Activated naive CD4-positive, alpha-beta T cell treated with Interleukin-2 at 50 U/mL for 16 hours (primary cell): ENCODE data around the gene RBL1.
"Not testable (repeated sequence)": the region's sequence is repeated elsewhere in the genome, so short reads cannot be mapped to it uniquely, and the experiment has no call there.

ENCODE experiments used
- DNase-seq: peaks from one replicate; pipeline ENCODE4 v3.0.0-alpha.2; 2020

The RBL1 gene, protein sequence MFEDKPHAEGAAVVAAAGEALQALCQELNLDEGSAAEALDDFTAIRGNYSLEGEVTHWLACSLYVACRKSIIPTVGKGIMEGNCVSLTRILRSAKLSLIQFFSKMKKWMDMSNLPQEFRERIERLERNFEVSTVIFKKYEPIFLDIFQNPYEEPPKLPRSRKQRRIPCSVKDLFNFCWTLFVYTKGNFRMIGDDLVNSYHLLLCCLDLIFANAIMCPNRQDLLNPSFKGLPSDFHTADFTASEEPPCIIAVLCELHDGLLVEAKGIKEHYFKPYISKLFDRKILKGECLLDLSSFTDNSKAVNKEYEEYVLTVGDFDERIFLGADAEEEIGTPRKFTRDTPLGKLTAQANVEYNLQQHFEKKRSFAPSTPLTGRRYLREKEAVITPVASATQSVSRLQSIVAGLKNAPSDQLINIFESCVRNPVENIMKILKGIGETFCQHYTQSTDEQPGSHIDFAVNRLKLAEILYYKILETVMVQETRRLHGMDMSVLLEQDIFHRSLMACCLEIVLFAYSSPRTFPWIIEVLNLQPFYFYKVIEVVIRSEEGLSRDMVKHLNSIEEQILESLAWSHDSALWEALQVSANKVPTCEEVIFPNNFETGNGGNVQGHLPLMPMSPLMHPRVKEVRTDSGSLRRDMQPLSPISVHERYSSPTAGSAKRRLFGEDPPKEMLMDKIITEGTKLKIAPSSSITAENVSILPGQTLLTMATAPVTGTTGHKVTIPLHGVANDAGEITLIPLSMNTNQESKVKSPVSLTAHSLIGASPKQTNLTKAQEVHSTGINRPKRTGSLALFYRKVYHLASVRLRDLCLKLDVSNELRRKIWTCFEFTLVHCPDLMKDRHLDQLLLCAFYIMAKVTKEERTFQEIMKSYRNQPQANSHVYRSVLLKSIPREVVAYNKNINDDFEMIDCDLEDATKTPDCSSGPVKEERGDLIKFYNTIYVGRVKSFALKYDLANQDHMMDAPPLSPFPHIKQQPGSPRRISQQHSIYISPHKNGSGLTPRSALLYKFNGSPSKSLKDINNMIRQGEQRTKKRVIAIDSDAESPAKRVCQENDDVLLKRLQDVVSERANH

DNA sequence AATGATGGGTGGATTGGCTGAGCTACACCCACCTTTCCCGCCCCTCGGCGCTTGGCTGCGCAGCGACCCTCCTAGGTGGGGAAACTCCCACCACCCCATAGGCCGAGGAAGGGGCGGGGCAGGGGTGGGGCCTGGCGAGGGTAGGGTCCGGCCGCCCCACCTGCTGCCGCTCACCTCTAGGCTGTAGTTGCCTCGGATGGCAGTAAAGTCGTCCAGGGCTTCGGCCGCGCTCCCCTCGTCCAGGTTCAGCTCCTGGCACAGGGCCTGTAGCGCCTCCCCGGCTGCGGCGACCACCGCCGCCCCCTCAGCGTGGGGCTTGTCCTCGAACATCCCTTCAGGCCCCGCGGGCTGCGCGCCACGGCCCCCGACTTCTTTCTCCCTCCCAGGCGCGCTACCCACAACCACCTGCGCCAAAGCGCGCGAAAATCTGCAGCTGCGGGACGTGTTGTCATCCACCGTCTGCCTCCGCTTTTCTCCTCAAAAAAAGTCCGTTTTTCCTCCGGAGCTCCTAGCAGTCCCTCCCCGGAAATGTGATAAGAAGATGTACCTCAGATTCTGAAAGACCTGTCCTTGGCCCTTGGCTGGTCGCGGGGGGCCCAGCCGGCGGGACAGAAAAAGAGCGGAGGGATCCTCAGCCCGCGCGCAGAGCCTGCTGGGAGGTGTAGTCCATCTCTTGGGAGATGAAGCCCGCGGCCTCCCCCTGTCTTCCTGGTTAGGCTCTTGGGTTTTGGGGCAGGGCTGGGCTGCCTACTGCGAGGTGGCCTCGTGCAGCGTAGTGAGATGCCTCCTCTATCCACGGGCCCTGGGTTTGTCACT, at the start of gene RBL1:
TSS of gene RBL1 (minus strand) at position 399 of the 816 bp plus-strand sequence. CDS start at position 330, 69 bp downstream.
- peak; percentile 88 for DNase-seq

DNA sequence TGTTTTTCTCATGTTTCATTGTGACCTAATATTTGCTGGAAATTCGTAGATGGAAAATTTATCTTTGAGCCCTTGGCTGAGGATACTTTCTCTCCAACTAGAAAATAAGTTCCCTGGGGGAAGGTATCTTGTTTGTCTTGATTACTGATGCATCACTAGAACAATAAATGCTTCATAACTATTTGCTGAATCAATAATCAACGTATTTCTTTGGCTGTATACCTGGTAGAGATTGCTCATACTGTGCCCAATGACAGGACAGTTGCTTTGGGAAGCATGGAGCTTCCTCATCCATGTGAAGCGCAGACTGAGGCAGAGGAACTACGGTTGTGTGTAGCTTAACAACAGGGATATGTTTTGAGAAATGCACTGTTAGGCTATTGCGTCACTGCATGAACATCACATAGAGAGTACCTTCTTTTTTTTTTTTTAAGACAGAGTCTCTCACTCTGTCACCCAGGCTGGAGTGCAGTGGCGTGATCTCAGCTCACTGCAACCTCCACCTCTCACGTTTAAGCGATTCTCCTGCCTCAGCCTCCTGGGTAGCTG, 49.1 kb upstream of the RBL1 start:
- no peak for DNase-seq

DNA sequence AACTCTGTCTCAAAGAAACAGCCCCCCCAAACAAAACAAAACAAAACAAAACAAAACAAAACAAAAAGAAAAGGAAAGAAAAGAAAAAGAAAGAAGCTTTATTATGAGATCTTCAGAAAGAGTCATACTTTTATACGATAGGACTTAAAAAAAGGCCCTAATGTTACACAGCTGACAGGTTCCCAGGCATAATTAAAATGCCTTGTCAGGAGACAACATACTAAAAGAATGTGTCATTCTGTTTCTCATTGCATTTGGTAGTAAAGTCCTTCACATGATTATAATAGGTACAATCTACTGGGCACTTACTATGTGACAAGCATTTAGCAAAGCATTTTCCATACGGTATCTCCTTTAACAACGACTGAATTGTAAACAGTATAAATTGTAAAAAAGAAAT, 46.9 kb upstream of the RBL1 start:
- no peak for DNase-seq

DNA sequence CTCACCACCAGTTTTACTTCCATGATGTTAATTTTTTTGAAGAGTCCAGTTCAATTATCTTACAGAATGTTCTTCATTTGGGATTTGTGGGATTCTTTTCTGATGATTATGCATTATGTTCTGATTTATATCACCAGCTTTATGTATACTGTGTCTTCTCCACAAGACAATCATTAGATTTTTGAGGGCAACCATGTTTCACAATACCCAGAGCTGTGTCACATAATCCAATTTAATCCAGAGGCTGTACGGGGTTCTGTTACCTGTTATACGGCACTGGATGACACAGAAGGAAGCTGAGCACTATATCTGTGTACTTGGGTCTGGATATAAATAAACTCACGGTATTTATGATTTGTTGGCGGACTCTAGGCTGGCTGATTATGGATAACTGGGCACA, 41.8 kb upstream of the RBL1 start:
- no peak for DNase-seq

DNA sequence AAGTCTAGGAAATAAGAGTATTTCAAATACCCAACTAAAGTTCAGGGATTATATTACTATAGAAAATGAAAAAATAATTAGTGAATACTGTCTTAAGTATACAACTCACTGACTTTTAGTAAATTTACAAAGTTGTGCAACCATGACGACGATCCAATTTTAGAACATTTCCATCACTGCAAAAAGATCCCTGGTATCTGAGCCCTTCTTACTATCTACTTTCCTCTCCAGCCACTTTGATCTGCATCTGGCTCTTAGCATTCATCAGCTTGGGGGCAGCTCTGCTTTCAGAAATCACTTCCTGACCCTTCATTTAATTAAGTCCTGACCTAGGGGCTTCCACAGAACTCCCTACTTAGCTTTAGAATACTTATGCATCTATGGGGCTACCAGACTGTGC, 38.2 kb upstream of the RBL1 start:
- DNase-seq = no peak

DNA sequence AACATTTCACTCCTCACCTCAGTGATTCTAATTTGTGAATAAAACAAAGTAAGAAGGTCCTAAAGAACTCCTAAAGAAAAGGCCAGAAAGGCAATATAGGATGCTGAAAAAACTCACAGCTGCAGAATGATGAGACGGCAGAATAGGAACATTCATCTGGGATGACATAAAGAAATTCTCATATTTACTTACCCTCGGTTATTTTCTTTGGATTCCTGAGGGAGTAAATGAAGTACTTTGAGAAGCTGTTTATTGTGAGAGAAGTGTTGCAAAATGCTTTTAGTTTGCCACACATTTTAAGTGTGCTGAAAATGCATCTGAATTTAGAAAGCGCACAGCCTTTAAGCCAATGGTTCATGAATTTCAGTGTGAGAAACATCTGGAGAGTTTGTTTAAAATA, 35.7 kb upstream of the RBL1 start:
- DNase-seq = no peak

DNA sequence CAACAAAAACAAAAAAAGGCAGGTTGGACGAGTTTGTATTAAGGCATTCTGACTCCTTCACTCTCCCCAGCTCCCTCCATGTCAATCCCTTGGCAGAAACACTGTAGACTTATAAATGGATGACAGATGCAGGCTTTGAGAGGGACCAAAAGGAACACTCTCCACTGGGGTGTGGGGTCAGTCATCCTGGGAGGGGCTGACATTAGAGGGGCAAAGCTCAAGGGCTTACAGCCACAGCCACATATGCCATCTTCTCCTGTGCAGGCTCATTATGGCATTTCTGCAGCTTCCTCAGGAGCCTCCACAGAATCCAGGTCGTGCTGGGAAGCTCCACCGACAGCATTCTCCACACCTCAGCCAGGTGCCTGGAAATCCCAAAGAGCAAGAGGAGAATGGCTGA, 33.0 kb upstream of the RBL1 start:
- DNase-seq = no peak

DNA sequence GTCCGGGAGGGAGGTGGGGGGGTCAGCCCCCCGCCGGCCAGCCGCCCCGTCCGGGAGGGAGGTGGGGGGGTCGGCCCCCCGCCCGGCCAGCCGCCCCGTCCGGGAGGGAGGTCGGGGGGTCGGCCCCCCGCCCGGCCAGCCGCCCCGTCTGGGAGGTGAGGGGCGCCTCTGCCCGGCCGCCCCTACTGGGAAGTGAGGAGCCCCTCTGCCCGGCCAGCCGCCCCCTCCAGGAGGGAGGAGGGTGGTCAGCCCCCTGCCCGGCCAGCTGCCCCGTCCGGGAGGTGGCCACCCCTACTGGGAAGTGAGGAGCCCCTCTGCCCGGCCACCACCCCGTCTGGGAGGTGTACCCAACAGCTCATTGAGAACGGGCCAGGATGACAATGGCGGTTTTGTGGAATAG, 30.5 kb upstream of the RBL1 start:
- DNase-seq = not testable (repeated sequence)

DNA sequence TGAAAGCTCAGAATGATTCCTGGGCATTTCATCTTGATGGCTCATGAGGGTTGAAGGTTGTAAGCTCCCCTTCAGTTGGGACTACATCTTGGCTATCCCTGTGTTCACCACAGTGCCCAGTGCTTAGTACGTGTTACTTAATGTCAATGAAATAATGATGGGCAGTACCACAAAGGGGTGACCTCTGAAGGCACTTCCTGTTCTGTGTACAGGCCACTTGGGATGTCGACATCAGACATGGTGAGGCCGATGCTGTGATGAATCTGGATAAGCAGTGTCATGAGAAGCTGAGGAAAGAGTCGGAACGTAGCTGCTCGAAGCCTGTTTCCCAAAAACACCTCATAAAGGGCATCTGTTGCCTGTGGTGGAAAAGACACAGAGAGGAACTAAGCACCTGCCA, 27.6 kb upstream of the RBL1 start:
- DNase-seq = no peak

DNA sequence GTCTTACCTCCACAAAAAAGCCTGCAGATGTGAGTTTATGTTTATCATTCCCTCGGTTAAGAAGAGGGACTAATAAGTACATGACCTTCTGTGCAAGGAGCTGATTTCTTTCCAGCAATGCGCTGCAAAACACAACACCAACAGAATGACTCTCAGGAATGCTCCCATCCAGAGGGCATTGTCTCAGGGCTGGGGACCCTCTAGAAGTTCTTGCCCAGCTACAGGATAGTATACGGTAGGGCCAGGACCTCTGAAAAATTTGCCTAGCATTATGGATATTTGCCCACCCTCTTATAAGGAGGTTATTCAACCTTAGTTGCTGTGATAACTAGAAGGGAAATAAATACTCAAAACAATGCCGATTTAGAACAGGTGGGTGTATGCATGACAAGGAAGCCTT, 24.7 kb upstream of the RBL1 start:
- no peak for DNase-seq

DNA sequence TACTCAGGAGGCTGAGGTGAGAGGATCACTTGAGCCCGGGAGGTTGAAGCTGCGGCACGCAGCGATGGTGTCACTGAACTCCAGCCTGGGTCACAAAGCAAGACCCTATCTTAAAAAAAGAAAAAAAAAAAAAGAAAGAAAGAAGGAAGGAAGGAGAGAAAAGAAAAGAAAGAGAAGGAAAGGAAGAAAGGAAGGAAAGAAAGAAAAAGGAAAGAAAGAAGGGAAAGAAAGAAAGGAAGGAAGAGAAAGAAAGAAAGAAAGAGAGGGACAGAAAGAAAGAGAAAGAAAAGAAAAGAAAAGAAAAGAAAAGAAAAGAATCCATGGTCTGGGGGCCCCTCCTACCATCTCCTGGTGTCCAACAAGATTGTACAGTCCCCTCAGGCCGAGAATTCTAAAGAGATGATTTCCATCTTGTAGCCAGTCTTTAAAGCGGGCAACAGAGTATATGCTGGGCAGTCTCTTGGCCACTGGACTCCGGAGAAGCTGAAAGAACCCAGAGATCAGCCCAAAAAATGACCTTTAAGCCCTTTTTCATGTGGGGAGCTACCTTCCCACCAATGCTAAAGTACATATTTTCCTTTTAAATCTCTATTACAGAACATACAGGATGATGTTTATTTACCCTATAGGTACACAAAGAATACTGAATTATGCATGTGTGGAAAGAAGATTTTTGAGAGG, 23.7 kb upstream of the RBL1 start:
- DNase-seq = no peak

DNA sequence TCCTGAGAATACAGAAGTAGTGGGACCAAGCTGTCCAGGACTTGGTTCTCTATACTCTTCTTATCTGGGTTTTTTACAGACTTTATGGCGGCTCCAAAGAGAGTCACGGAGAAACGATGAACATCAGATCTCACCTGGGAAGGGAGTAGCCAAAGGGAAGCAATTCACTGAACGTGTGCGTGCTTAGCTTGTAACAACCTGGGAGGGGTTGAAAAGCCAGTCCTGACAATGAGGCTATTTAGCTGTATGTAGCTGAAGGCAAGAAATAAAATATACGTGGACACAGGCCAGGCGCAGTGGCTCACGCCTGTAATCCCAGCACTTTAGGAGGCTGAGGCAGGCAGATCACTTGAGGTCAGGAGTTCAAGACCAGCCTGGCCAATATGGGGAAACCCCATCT, 18.2 kb upstream of the RBL1 start:
- DNase-seq = no peak

DNA sequence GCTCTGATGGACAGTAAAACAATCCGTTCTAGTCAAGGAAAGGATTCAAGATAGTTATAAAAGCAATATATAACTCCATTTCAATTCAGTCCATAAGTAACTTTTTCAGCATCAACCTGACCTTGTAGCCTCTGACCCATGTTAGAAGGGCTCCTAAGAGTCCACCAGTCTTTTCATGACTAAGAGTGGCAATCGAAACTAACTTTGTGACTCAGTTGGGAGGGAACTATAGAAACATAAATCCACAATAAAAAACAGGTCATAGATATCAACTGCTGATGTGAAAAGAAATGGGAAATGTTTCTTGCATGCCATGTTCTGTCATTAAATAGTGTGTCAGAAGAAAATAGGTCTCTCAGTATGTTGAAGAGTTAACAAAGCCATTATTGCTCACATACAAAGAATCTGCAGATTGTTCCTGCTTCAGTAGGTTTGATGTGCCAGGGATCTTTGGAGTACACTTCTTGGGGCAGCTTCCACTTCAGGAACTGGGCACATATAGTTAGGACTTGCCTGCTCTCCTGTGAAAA, 16.2 kb upstream of the RBL1 start:
- DNase-seq = no peak

DNA sequence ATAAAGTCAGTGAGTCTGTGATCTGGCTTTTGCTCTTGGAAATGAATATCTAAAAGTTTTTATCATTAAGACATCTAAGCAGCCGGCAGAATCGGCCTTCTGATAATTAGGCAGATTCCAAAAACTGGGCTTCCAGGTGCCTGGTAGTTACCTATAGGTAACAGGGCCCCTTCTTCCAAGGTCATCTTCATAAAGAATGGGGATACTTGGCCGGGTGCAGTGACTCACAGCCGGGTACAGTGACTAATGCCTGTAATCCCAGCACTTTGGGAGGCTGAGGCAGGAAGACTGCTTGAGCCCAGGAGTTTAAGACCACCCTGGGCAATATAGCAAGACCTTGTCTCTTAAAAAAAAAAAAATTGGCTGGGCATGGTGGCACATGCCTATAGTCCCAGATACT, 12.9 kb upstream of the RBL1 start:
- DNase-seq = no peak

DNA sequence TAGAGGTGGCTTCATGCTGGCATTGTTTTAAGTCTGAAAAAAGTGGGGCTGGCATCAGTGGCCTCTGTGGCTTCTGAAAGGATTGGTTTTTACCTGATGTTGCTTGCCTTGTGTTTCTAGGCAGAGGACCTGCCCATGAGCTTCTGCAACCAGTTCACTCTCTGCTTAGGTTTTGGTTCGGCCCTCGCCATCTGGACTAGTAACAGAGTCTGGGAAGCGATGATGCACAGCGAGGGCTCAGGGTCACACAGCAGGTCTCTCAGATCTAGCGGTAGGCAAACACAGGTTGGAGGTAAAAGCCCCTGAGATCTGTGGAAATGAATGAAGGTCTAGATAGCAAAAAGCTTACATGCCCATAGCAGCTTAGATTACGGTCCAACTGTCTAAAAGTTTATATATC, 6.8 kb upstream of the RBL1 start:
- DNase-seq = no peak

DNA sequence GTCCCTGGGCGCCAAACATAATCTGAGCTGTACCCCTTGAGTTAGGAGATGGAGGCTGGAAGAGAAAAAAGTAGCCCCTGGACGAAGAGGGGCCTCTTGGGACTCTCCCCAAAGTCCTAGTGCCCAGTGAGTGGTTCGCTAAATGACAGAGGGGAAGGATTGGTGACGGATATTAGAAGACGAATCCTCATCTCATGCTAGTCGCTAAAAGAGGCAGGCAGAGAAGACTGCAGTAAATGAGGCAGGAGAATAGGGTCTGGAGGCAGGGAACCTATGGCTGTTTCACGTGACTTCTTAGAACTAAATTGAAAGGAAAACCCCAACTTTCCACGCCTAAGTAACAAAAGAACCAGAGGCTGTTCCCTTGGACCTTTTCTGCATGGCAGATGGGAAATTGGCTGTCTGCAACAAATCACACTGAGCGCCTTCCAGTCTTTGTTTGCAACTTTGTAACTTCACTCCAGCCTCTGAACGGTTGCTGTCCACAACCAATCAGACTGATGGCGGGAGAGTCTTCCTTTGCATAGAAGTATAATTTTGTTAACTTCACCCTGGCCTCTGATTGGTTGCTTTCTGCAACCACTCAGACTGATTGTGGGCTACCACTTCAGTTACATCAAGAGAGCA, 731 bp upstream of the RBL1 start:
- DNase-seq = no peak

DNA sequence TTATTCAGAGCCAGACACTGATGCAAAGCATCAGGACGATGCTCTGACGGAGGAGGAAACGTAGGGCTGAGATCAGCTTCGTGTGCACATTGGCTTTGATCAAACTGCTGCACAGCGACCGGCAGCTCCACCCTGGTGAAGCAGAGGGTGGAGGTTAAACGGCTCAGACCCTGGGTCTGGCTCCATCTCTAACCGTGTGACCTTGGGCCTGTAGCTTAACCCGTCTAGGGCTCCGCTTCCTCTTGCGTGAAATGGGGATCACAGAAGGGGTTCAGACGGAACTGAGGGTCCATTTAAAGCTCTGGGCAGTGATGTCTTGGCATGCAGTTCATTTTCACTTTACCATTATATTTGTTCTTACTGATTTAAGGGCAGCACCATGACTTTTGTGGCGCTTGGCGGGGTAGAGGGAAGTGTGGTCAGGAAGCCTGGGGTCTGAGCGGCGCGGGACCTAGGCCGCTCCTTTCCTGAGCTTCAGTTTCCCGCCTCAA, 644 bp downstream of the RBL1 start:
- peak; percentile 46 for DNase-seq

DNA sequence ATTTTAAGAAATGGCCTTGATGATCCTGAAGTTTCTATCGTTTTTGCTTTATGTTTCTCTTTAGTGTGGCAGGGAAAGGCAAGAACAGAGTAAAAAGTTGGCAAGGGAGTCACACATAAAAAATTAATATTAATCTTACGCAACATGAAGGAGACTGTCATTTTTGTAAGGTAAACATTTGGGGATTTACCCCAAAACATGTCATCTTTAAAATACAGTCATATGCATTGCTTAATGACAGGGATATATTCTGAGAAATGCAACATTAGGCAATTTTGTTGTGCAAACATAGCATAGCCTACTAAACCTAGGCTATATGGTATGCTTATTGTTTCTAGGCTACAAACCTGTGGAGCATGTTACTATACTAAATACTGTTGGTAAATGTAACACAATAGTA, 5.4 kb downstream of the RBL1 start:
- DNase-seq = no peak

DNA sequence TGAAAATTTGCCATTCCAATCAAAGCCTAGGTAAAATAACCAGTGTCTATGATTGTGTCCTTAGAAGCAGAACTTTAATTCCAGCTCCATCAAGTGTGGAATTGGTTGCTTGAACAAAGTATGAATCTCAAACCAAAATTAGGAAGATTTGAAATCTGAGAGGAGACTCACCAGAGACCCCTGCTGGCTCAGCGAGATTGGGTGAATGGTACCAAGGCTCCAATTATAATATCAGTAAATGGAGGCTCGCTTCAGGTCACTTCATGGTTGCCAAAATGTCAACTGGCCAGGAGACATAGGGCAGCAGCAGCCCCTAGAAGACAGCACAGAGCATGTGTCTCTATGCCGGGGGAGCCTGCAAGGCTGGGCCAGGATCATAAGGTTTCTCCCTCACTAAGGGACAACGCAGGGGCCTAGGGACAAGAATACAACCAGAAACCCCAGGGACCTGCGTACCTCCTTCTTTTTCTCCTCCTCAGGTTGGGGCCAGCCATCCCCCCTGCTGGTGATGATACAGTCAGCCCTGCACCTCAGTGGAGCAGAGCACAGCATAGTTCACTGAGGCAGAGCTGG, 14.0 kb downstream of the RBL1 start:
- DNase-seq = peak; percentile 32

DNA sequence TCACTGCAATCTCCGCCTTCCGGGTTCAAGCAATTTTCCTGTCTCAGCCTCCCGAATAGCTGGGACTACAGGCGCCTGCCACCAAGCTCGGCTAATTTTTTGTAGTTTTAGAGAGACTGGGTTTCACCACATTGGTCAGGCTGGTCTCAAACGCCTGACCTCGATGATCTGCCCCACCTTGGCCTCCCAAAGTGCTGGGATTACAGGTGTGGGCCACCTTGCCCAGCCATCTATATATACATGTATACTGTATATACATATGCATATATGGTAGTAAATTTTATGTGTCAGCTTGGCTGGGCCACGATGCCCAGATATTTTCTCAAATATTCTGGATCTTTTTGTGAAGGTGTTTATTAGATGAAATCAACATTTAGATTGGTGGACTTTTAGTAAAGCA, 18.8 kb downstream of the RBL1 start:
- no peak for DNase-seq
